ENCODE measurements around the gene EFCAB11. TPM values are rescaled to one million over a fixed set of nuclear protein-coding genes. Genes with fewer than 3 reads are reported as not detected.

Gene EFCAB11
- total RNA-seq, 1 experiment from 2014 or later: 15.5 TPM

DNA sequence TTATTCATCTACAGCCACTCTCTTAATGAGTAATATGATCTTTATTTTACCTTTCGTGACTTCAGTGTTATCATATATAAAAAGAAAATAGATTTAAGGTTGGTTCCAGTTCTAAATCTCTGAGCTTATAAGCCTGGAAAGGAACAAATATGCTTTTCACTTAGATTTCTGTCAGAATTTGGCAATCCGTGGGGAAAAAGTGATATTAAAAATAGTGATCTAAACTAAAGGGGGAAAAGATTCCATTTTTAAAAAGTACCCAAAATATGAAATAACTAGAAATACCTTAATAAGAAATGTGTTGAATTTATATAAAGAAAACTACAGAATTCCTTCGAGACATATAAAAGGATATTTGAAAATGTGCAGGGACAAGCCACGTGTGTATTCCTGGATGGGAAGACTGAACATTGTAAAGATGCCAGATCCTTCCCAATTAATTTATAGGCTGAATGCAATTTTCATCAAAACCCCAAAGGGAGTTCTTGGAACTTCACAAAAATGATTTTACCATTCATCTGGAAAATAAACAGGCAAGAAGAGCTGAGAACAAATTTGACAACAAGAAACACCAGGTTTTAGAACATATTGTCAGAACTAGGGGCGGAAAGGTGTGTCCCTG lies 142.5 kb downstream of the EFCAB11 start:
- ChIA-PET CTCF (no interaction called here), POLR2A (no interaction called here)
- no peaks in the 10 kb centered on the region for H3K27me3 Mint-ChIP-seq (ENCODE audit: low read depth)
- no peak overlapping the region for H3K27ac Mint-ChIP-seq
- TF ChIP-seq, protein P1, sequence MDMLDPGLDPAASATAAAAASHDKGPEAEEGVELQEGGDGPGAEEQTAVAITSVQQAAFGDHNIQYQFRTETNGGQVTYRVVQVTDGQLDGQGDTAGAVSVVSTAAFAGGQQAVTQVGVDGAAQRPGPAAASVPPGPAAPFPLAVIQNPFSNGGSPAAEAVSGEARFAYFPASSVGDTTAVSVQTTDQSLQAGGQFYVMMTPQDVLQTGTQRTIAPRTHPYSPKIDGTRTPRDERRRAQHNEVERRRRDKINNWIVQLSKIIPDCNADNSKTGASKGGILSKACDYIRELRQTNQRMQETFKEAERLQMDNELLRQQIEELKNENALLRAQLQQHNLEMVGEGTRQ (CRISPR knock-in tag; IDR thresholded peaks at IDR 0.05): no peak
- TF ChIP-seq OVOL2 (CRISPR knock-in tag; IDR thresholded peaks at IDR 0.05; ENCODE audit: borderline replicate concordance) (no peak), HMGA2 (CRISPR knock-in tag; IDR thresholded peaks at IDR 0.05) (no peak), ZNF121 (CRISPR knock-in tag; IDR thresholded peaks at IDR 0.05) (no peak), ZNF532 (CRISPR knock-in tag; IDR thresholded peaks at IDR 0.05; ENCODE audit: borderline replicate concordance) (no peak), SMAD4 (CRISPR knock-in tag; IDR thresholded peaks at IDR 0.05) (no peak), ATF2 (CRISPR knock-in tag; IDR thresholded peaks at IDR 0.05; ENCODE audit: borderline replicate concordance, low read depth) (no peak), ZNF512 (CRISPR knock-in tag; IDR thresholded peaks at IDR 0.05; ENCODE audit: borderline replicate concordance) (no peak), RELA (CRISPR knock-in tag; IDR thresholded peaks at IDR 0.05; ENCODE audit: borderline replicate concordance) (no peak), ATF3 (CRISPR knock-in tag; conservative IDR thresholded peaks at IDR 0.05) (no peak), ZNF219 (CRISPR knock-in tag; IDR thresholded peaks at IDR 0.05; ENCODE audit: borderline replicate concordance) (no peak), ETV6 (CRISPR knock-in tag; IDR thresholded peaks at IDR 0.05) (no peak)
- TF ChIP-seq, protein P2, sequence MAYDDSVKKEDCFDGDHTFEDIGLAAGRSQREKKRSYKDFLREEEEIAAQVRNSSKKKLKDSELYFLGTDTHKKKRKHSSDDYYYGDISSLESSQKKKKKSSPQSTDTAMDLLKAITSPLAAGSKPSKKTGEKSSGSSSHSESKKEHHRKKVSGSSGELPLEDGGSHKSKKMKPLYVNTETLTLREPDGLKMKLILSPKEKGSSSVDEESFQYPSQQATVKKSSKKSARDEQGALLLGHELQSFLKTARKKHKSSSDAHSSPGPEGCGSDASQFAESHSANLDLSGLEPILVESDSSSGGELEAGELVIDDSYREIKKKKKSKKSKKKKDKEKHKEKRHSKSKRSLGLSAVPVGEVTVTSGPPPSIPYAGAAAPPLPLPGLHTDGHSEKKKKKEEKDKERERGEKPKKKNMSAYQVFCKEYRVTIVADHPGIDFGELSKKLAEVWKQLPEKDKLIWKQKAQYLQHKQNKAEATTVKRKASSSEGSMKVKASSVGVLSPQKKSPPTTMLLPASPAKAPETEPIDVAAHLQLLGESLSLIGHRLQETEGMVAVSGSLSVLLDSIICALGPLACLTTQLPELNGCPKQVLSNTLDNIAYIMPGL (CRISPR knock-in tag; IDR thresholded peaks at IDR 0.05): no peak
- TF ChIP-seq, protein P3, sequence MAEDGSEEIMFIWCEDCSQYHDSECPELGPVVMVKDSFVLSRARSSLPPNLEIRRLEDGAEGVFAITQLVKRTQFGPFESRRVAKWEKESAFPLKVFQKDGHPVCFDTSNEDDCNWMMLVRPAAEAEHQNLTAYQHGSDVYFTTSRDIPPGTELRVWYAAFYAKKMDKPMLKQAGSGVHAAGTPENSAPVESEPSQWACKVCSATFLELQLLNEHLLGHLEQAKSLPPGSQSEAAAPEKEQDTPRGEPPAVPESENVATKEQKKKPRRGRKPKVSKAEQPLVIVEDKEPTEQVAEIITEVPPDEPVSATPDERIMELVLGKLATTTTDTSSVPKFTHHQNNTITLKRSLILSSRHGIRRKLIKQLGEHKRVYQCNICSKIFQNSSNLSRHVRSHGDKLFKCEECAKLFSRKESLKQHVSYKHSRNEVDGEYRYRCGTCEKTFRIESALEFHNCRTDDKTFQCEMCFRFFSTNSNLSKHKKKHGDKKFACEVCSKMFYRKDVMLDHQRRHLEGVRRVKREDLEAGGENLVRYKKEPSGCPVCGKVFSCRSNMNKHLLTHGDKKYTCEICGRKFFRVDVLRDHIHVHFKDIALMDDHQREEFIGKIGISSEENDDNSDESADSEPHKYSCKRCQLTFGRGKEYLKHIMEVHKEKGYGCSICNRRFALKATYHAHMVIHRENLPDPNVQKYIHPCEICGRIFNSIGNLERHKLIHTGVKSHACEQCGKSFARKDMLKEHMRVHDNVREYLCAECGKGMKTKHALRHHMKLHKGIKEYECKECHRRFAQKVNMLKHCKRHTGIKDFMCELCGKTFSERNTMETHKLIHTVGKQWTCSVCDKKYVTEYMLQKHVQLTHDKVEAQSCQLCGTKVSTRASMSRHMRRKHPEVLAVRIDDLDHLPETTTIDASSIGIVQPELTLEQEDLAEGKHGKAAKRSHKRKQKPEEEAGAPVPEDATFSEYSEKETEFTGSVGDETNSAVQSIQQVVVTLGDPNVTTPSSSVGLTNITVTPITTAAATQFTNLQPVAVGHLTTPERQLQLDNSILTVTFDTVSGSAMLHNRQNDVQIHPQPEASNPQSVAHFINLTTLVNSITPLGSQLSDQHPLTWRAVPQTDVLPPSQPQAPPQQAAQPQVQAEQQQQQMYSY (CRISPR knock-in tag; IDR thresholded peaks at IDR 0.05): no peak
- H3K4me3 Mint-ChIP-seq: no peak overlapping the region
- no peaks in the 10 kb centered on the region for H3K36me3 Mint-ChIP-seq
- H3K4me1 Mint-ChIP-seq: peaks cover 12% of the 10 kb centered on the region
- no peak for DNase-seq (ENCODE audit: low spot score)
- no peak for ATAC-seq
- H3K9me3 Mint-ChIP-seq: no peaks in the 10 kb centered on the region
